GM21423 (cell line): ENCODE measurements around the gene PXDN.

Experiments used
- ATAC-seq: cut with Tn5 transposase; IDR thresholded peaks from one replicate; pipeline ENCODE4 v1.9.1; 2021; ENCODE audit warnings: mild to moderate bottlenecking, moderate library complexity; ENCODE audit not compliant: unreplicated experiment

Gene PXDN

GRCh38 chr2:1619556-1619955 is 124.8 kb downstream of the PXDN start:
- no peak for ATAC-seq

- ATAC-seq: no peak
These were observed 125.3 kb downstream of the PXDN start for GRCh38 chr2:1618974-1619373.

- ATAC-seq: no peak
These were observed 125.9 kb downstream of the PXDN start for GRCh38 chr2:1618191-1618961.

- no peak for ATAC-seq
These were observed 126.8 kb downstream of the PXDN start for GRCh38 chr2:1617425-1618021.

GRCh38 chr2:1614564-1614963 is 129.8 kb downstream of the PXDN start:
- ATAC-seq: no peak

GRCh38 chr2:1613731-1614354 is 130.5 kb downstream of the PXDN start:
- ATAC-seq: no peak

- ATAC-seq: no peak
These were observed 131.3 kb downstream of the PXDN start for GRCh38 chr2:1613078-1613445.

- ATAC-seq: no peak
These were observed 131.8 kb downstream of the PXDN start for GRCh38 chr2:1612391-1613077.

- no peak for ATAC-seq
These were observed 132.4 kb downstream of the PXDN start for GRCh38 chr2:1611886-1612285.

- ATAC-seq: no peak
These were observed 134.2 kb downstream of the PXDN start for GRCh38 chr2:1610096-1610485.

- ATAC-seq: no peak
These were observed 134.7 kb downstream of the PXDN start for GRCh38 chr2:1609485-1610095.

- no peak for ATAC-seq
These were observed 135.3 kb downstream of the PXDN start for GRCh38 chr2:1609040-1609439.

- ATAC-seq: no peak
These were observed 136.2 kb downstream of the PXDN start for GRCh38 chr2:1607971-1608688.

- no peak for ATAC-seq
These were observed 136.9 kb downstream of the PXDN start for GRCh38 chr2:1607236-1607920.

- ATAC-seq: no peak
These were observed 137.7 kb downstream of the PXDN start for GRCh38 chr2:1606421-1607235.

GRCh38 chr2:1606046-1606400 is 138.3 kb downstream of the PXDN start:
- no peak for ATAC-seq

- ATAC-seq: no peak
These were observed 138.9 kb downstream of the PXDN start for GRCh38 chr2:1605102-1606045.

GRCh38 chr2:1603521-1603920 is 140.8 kb downstream of the PXDN start:
- ATAC-seq: no peak
